Stimulated activated naive CD8-positive, alpha-beta T cell treated with anti-CD3 and anti-CD28 coated beads, Interleukin-15, Interleukin-2, amounts not matched to agents 100 ng/mL and 50 ng/mL, for 24 hours (primary cell): ENCODE measurements around the gene SLC9A9.
"Not testable (repeated sequence)": the region's sequence is repeated elsewhere in the genome, so short reads cannot be mapped to it uniquely, and the experiment has no call there.

Source experiments
- H3K27ac Mint-ChIP-seq: one replicate; pipeline ENCODE4 v1.8.0; 2021; ENCODE audit warnings: mild to moderate bottlenecking, mixed read lengths
- H3K27me3 Mint-ChIP-seq: one replicate; pipeline ENCODE4 v1.8.0; 2021; ENCODE audit warnings: mixed read lengths
- H3K36me3 Mint-ChIP-seq: one replicate; pipeline ENCODE4 v1.8.0; 2021; ENCODE audit warnings: low read depth, mixed read lengths
- H3K4me1 Mint-ChIP-seq: one replicate; pipeline ENCODE4 v1.8.0; 2021; ENCODE audit warnings: low read depth, mixed read lengths
- H3K4me3 Mint-ChIP-seq: one replicate; pipeline ENCODE4 v1.8.0; 2021; ENCODE audit warnings: mild to moderate bottlenecking, mixed read lengths
- H3K9me3 Mint-ChIP-seq: one replicate; pipeline ENCODE4 v1.8.0; 2021; ENCODE audit warnings: mixed read lengths

The SLC9A9 gene

GRCh38 chr3:143455480-143455879 lies 392.8 kb downstream of the SLC9A9 start:
- Mint-ChIP-seq H3K4me3 (no peak overlapping the region), H3K4me1 (no peaks in the 10 kb centered on the region), H3K36me3 (peaks cover 7% of the 10 kb centered on the region), H3K27ac (no peak overlapping the region), H3K9me3 (no peaks in the 10 kb centered on the region), H3K27me3 (no peaks in the 10 kb centered on the region)

- Mint-ChIP-seq H3K27ac (no peak overlapping the region), H3K4me3 (no peak overlapping the region), H3K36me3 (no peaks in the 10 kb centered on the region), H3K4me1 (peaks cover 2% of the 10 kb centered on the region), H3K27me3 (no peaks in the 10 kb centered on the region), H3K9me3 (no peaks in the 10 kb centered on the region)
Measured at GRCh38 chr3:143450632-143451031, 397.6 kb downstream of the SLC9A9 start.

GRCh38 chr3:143447491-143447890 lies 400.8 kb downstream of the SLC9A9 start:
- Mint-ChIP-seq H3K9me3 (peaks cover 4% of the 10 kb centered on the region), H3K4me1 (peaks cover 33% of the 10 kb centered on the region), H3K27ac (no peak overlapping the region), H3K4me3 (no peak overlapping the region), H3K36me3 (peaks cover 6% of the 10 kb centered on the region), H3K27me3 (no peaks in the 10 kb centered on the region)

DNA sequence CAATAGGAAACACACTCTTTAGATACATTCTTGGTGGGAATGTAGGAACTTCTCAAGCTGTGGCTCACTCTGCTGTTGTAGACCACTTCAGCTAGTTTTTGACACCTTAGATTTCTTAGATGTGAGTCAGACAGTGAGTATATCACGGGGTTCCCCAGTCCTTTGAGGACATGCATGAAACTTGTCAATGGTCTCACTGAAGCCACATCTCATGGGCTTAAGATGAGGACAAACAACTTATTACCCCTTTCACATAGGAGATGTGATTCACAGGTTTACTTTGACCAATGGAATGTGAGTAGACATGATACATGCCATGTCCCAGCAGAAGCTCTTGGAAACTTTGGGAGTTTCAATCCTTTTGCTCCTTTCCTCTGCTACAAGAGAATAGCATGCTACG lies 403.1 kb downstream of the SLC9A9 start:
- H3K27ac Mint-ChIP-seq, result peak overlapping the region; percentile 5
- H3K4me1 Mint-ChIP-seq, result peaks cover 38% of the 10 kb centered on the region
- H3K4me3 Mint-ChIP-seq, result peak overlapping the region; percentile 27
- H3K9me3 Mint-ChIP-seq, result peaks cover 4% of the 10 kb centered on the region
- H3K36me3 Mint-ChIP-seq, result peaks cover 6% of the 10 kb centered on the region
- no peaks in the 10 kb centered on the region for H3K27me3 Mint-ChIP-seq

GRCh38 chr3:143443851-143444331 lies 404.4 kb downstream of the SLC9A9 start:
- H3K9me3 Mint-ChIP-seq, result peaks cover 4% of the 10 kb centered on the region

GRCh38 chr3:143442814-143443447 lies 405.3 kb downstream of the SLC9A9 start:
- H3K4me3 Mint-ChIP-seq, result no peak overlapping the region
- H3K4me1 Mint-ChIP-seq, result peaks cover 38% of the 10 kb centered on the region
- H3K9me3 Mint-ChIP-seq, result peaks cover 4% of the 10 kb centered on the region
- peak overlapping the region; percentile 77 for H3K27ac Mint-ChIP-seq
- no peaks in the 10 kb centered on the region for H3K27me3 Mint-ChIP-seq
- peaks cover 6% of the 10 kb centered on the region for H3K36me3 Mint-ChIP-seq

More at GRCh38 chr3:143443851-143444331, 404.4 kb downstream of the SLC9A9 start:
- Mint-ChIP-seq H3K4me3 (peak overlapping the region; percentile 40), H3K27me3 (no peaks in the 10 kb centered on the region), H3K27ac (peak overlapping the region; percentile 77), H3K36me3 (peaks cover 6% of the 10 kb centered on the region), H3K4me1 (peaks cover 38% of the 10 kb centered on the region)

DNA sequence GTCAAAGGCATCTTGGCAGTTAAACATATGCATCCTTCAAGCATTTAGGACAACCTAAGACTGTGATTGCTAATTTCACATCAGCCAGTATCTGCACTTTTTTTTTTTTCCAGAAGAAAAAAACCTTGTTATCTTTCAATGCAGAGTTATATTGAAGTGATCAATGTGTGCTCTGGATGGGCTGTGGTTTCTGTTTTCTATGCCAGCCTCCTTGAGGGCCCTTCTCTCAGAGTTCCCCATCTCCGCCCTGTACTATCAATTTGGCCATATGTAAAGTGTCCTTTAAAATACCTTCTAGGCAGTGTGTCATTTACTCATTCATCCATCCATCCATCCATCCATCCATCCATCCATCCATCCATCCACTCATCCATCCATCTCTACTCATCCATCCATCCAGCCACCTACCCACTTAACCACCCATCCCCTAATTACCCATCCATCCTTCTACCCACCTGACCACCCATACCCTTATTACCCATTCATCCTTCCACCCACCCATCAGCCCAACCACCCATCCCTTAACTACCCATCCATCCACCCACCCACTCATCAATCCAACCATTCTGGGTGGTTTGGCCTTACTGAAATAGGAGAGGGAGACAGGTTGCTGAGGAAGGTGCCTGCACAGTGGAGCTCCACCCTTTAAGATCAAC lies 406.6 kb downstream of the SLC9A9 start:
- Mint-ChIP-seq H3K9me3 (peaks cover 4% of the 10 kb centered on the region), H3K4me1 (peaks cover 38% of the 10 kb centered on the region), H3K27ac (no peak overlapping the region)

DNA sequence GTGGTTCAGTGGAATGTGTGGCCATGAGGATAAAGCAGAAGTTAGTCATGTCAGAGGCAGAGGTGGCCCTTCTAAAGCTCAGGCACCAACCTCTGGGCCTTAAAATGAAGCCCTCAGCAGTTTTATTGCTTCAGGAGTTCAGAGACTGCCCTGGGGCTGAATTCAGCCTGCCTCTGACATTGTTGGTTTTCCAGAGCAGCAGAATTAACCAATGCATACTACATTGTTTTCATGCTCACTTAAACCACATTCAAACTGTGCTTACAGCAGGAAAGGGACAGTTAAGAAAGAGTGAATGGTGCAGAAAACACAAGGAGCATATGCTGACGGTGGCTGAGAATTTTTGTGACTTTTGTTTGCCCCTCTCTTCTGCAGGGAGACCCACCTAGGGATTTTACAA lies 408.5 kb downstream of the SLC9A9 start:
- H3K4me3 Mint-ChIP-seq, result no peak overlapping the region
- no peaks in the 10 kb centered on the region for H3K27me3 Mint-ChIP-seq
- peaks cover 6% of the 10 kb centered on the region for H3K36me3 Mint-ChIP-seq
- no peak overlapping the region for H3K27ac Mint-ChIP-seq
- peaks cover 29% of the 10 kb centered on the region for H3K4me1 Mint-ChIP-seq
- peaks cover 4% of the 10 kb centered on the region for H3K9me3 Mint-ChIP-seq

More for the DNA sequence above, 406.6 kb downstream of the SLC9A9 start:
- Mint-ChIP-seq H3K27me3 (no peaks in the 10 kb centered on the region), H3K4me3 (no peak overlapping the region), H3K36me3 (peaks cover 6% of the 10 kb centered on the region)

DNA sequence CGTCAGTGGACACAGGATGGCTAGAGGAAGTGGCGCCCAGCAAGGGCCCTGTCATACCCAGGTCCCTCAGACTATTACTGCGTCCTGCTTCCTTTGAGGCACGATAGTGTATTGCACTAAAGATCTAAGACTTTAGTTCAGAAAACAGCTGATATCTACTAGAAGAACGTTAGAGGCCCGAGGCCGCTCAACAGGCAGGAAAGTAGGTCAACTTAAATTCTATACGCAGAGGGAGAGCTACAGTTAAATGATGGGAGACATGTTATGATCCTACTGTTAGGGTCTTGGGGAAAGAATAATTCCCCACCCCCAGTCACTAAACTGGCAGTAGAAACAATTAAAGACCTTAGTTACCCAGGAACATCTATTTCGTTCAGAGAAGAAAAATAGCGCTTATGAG lies 410.9 kb downstream of the SLC9A9 start:
- H3K27me3 Mint-ChIP-seq, result no peaks in the 10 kb centered on the region
- no peak overlapping the region for H3K4me3 Mint-ChIP-seq
- H3K36me3 Mint-ChIP-seq, result no peaks in the 10 kb centered on the region
- H3K9me3 Mint-ChIP-seq, result no peaks in the 10 kb centered on the region
- no peak overlapping the region for H3K27ac Mint-ChIP-seq
- peaks cover 5% of the 10 kb centered on the region for H3K4me1 Mint-ChIP-seq

DNA sequence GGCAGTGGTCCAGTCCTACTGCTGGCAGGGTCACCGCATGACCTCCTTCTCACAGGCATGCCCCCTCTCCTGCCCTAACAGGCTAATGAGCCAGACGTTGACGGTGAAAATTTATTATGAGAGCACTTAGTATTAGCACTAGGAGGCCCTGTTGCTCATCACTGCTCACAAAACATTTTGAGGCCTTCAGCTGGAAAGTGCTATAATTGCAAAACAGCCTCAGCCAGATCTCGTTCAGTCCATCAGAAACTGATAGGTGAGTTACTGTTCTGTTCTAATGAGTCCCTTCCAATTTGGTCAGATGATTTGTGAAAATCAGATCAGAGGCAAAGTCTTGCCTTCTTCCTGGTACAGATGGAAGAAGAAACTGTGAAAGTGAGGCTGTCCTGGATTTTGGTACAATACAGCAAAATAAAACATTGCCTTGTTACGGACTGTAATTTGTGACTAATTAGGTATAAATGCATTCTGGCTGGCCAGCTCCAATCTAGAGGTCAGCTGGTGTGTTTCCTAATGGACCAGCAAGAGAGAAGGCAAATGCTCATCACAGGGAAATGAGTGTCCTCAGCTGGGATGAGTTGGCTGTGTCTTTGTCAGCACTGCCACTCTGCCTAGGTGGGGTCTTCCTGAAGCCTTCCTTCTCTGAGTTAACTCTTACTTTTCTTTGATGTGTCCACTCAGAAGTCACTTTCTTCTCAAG lies 411.9 kb downstream of the SLC9A9 start:
- Mint-ChIP-seq H3K9me3 (no peaks in the 10 kb centered on the region), H3K36me3 (no peaks in the 10 kb centered on the region), H3K27me3 (no peaks in the 10 kb centered on the region), H3K4me1 (no peaks in the 10 kb centered on the region), H3K4me3 (no peak overlapping the region), H3K27ac (no peak overlapping the region)

DNA sequence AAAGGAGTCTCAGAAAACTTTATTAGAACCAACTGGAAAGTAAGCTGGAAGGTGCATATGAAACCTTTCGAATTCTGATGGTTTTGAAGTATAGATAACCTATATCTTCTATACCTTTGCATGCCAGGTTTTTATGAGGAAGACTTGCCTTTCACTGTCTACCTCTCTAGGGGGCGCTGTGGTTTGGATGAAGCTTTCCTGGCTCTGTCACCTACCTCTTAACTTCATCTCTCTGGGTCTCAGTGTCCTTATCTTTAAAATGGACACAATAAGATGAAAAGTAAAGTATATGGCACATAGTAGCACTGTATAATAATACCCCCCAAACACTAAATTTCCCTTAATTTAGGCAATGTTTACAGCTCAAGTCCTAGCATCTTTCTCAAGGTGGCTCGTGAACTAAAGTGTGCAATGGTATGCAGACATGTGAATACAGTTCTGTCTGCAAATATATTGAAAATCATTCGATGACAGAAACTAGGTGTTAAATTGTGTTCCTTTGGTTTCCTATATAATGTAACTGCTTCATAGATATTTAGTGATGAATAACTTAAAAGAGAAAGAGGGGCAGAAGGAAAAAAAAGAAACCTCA lies 414.4 kb downstream of the SLC9A9 start:
- no peaks in the 10 kb centered on the region for H3K27me3 Mint-ChIP-seq
- no peak overlapping the region for H3K4me3 Mint-ChIP-seq
- no peaks in the 10 kb centered on the region for H3K9me3 Mint-ChIP-seq
- no peak overlapping the region for H3K27ac Mint-ChIP-seq
- H3K4me1 Mint-ChIP-seq, result peaks cover 8% of the 10 kb centered on the region
- no peaks in the 10 kb centered on the region for H3K36me3 Mint-ChIP-seq

DNA sequence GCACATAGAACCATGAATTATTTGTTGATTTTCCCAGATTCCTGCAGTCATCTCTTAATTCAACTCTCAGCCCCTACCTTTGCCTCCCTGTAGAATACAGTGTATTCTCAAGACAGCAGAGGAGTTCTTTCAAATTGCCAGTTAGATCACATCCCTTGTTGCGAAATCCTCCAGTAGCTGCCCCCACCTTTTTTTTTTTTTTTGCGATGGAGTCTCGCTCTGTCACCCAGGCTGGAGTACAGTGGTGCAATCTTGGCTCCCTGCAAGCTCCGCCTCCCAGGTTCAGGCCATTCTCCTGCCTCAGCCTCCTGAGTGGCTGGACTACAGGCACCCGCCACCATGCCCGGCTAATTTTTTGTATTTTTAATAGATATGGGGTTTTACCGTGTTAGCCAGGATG lies 417.0 kb downstream of the SLC9A9 start:
- peaks cover 22% of the 10 kb centered on the region for H3K4me1 Mint-ChIP-seq
- H3K4me3 Mint-ChIP-seq, H3K9me3 Mint-ChIP-seq, H3K36me3 Mint-ChIP-seq, H3K27ac Mint-ChIP-seq, H3K27me3 Mint-ChIP-seq: not testable (repeated sequence)

- Mint-ChIP-seq H3K9me3 (no peaks in the 10 kb centered on the region), H3K27me3 (no peaks in the 10 kb centered on the region), H3K36me3 (no peaks in the 10 kb centered on the region), H3K27ac (no peak overlapping the region), H3K4me3 (no peak overlapping the region), H3K4me1 (peaks cover 22% of the 10 kb centered on the region)
Measured at GRCh38 chr3:143430568-143430967, 417.7 kb downstream of the SLC9A9 start.

DNA sequence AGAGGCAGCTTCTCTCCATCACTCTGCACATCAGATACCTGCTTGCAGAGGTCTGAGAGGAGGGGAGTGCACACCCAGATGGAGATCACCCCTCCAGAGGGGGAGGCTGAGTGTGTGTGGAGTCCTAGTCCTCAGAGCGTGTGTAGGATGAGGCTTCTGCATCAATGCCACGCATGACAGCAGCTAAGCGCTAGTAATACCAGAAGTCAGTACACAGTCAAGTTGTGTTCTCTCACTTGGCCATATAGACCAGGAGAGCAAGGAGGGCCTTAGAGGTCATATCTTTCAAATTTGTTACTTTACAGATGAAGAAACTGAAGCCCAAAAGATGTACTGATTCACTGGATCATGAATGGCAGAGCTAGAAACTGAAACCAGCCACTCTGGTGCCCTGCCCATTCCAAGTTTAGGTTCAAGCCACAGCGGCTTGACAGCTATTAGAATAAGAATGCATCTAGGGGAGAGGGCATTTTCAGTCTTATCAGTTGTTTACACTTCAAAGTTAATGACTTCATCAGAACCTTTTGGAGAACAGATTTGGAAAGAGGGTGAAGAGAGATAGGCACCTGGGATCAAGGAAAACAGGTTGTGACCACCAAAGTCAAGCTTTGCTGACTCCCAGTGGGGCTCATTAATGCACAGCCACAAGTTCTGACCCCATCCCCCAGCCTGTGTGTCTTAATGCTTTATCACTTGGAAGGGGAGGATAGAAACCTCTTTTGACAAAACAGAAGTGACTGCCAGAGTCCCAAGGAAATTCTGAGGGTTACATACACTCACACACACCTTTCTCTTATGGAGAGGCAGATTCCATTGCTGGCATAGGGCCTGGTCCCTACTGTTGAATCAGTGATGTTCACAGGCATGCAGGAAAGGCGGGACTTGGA lies 418.4 kb downstream of the SLC9A9 start:
- Mint-ChIP-seq H3K4me1 (peaks cover 22% of the 10 kb centered on the region), H3K4me3 (no peak overlapping the region), H3K9me3 (no peaks in the 10 kb centered on the region), H3K27me3 (no peaks in the 10 kb centered on the region), H3K27ac (no peak overlapping the region), H3K36me3 (no peaks in the 10 kb centered on the region)
